NCI-H2227 treated with DMSO at 0.1 percent for 48 hours (cell line): ENCODE measurements around the gene SLIT1.
"Not testable (repeated sequence)": the region's sequence is repeated elsewhere in the genome, so short reads cannot be mapped to it uniquely, and the experiment has no call there.

ENCODE experiments used
- DNase-seq: peaks from one replicate; lab custom pipeline; 2025; lab: John Stamatoyannopoulos, UW

SLIT1 gene

DNA sequence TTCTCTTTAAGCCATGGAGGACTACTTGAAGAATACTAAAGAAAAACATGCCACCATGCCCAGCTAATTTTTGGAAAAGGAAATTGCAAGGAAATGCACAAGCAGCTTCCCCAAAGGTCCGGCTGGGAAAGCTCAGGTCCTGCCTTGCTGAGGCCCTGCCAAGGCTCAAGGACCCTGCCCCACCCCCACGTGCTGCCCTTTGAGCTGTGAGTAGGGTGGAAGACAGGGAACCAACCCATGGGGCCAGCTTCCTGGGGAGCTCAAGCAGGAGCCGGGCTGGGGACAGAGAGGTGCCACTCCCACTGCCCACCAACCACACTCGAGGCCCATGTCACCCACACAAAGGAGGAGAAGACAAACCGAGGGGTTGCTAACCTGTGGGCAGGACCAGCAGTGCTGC, 78.2 kb downstream of the SLIT1 start:
- DNase-seq = no peak

DNA sequence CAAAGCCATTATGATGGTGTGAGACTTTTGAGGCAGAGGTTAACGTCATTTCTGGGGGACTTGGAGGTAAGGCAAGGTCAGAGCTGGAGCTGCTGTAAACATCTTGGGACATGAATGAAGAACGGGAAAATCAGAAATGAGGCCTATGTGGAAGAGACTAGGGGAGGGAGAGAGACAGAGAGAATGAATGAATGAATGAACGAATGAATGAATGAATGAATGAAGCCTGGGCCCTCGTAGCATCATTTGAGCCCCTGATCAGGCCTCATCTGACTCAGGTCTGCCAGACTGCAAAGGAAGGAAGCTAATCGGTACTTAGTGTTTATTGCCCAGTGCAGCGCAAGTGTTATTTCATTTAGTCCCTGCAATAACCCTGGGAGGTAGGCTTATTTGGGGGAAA, 79.6 kb downstream of the SLIT1 start:
- DNase-seq = no peak

DNA sequence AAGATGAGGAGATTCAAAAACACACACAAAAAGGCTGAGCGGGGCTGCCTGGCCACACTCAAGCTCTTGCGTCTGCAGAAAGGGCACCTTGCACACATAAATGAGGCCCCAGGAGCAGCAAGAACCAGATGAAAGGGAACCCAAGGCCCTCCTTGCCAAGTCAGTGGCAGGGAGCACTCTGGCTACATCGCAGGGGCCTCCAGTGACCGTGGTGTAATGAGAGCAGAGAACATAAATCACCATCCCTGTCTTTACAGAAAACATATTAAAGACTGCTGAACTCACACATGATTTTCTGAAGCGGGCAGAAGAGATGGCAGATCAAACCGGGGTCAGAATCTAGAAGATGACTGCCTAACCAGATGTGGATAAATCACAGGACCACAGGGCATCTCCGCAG, 80.5 kb downstream of the SLIT1 start:
- no peak for DNase-seq

DNA sequence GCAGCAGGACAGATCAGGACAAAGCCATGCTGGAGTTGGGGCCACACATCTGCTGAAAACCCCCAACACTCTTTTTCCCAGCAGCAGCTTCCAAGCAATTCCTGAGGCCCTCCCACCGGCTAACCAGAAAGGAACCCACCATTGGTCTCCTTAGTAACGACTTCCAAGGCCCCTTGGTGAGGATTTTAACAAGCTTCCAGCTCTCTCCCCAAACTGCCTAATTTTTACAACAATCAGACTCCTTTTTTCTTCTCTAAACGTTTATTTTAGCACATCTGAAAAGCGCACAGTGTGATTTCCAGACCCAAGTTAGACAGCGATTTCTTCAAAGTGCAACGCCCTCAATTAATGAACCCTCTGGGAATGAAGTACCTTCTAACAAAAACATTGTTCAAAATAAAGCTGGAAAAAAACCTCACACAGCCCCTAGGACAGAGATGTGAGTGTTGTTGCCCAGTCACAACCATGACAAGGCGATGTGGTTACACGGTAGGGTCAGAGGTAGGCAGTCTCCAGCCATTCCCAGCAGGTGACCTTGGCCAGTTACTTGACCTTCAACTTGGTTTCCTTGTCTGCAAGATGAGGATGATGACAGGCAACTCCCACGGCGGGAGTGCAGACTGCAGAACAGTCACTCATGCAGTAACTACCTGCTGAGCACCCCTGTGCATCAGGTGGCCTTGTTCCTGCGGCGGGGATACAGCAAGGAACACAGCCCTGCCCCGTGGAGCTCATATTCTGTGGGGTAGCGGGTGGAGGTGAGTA, 82.3 kb downstream of the SLIT1 start:
- peak; percentile 11 for DNase-seq

DNA sequence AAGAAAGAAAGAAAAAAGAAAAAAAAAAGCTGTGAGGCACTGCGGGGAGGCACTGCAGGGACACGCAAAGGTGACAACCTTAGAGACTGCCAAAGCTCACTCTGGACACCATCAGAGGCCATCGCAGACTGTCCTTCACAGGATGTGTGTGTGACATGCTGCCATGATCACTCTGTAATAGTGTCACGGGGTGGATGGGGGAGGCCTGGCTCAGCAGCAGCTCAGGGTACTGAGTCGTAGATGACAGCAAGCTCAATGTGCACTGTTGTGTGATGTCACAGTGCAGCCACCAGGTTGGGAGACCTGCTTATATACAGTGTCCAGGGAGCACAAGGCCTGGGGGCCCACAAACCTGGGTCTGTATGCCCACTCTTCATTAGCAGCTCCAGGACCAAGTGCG, 83.3 kb downstream of the SLIT1 start:
- no peak for DNase-seq

DNA sequence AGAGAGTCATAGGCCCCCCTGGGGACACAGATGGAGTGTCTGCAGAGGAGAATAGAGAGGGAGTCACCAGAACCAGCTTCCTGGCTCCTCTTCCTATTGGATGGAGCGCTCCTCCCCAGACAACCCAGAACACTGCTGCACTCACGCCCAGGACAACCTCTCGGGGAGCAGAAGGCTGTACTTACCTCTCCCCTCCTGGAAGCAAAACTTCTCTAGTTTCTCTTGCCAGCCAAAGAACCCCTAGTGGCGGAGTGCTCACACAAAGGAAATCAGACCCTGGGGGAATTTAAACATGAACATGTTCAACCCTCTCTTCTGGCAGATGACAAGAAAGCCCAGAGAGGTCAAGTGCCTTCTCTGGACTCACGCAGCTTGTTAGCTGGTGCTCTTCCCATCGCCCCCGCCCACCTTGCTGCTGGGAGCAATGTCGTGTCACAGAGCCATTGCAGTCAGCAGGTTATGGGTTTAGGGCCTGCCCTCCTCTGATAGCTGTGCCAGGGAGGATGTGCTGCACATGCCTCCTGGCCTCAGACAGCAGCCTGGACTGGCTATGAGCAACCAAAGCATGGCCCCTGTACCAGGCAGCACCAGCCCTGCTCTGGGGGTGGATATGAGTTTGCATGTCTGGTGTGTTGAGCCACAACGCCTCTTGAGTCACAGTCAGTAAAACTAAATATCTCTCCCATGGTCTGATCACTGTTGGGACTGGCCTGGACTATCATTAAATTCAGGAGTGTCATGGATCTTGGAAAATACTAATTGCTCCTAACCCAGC, 84.4 kb downstream of the SLIT1 start:
- DNase-seq = no peak

DNA sequence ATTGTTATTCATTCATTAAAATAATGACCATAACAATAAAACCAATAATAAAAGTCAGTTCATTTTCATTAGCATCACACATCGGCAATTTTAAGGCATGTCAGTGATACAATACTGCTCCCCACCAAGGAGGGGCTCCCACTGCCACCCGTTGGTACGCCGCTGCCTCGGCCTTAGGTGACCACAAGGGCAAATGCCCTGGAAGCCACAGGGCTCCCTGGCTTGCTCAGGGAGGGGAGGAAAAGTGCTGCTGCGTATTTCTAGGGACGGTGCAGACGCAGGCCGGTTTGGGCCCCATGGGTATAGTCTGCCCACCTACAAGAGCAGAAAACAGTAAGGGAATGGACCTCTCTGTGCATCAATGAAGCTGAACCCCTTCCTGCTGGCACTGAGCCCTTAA, 85.1 kb downstream of the SLIT1 start:
- DNase-seq = no peak

DNA sequence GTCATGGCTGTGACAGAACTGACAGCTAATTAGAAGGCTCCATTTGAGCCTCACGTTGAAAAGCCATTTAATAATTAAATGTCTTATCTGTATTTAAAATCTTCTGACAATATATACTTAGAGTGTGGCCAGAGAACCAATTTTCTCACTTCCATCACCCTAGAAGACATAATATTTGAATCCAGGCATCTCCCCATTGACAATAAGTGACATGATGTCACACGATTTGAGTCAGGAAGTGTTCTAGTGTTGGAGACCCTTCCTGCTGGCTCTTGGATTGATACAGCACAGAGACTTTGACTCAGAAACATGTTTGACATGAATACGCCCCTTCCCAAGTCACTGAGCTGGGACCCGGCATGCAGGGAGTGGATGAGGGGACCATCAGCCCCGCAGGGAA, 85.9 kb downstream of the SLIT1 start:
- no peak for DNase-seq

DNA sequence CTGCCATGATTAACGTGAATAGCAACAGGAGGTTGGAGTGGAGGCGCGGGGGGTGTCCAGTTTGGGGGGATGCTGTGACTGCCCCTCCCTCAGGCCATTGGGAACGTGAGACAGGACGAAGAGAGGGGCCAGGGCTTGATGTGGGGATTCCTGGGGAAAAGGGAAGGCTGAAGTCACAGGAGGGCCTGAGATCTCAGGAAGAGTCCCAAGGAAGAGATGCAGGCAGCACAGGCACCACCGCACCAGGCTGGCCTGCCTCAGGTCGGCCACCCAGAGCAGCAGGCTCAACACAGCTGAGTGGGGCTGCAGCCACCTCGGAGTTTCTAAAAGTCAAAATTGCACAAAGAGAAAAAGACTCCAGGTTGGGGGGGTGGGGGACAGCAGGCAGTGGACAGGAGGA, 86.7 kb downstream of the SLIT1 start:
- no peak for DNase-seq

DNA sequence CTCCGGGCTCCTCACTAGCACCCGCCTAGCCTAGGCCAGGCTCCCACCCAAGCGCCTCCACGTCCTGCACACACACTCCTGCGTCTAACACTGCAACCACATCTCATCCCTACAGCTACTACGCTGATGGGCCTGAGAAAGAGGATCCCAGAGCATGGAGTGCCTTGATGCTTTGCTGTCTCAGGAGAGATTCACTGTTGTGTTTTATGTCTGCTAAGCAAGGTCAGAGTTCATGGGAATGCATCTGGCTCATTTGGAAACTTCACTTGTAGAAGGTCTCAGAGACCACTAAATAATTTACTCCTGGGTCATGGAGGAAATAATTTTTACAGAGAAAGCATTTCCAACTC, 88.7 kb downstream of the SLIT1 start:
- no peak for DNase-seq

DNA sequence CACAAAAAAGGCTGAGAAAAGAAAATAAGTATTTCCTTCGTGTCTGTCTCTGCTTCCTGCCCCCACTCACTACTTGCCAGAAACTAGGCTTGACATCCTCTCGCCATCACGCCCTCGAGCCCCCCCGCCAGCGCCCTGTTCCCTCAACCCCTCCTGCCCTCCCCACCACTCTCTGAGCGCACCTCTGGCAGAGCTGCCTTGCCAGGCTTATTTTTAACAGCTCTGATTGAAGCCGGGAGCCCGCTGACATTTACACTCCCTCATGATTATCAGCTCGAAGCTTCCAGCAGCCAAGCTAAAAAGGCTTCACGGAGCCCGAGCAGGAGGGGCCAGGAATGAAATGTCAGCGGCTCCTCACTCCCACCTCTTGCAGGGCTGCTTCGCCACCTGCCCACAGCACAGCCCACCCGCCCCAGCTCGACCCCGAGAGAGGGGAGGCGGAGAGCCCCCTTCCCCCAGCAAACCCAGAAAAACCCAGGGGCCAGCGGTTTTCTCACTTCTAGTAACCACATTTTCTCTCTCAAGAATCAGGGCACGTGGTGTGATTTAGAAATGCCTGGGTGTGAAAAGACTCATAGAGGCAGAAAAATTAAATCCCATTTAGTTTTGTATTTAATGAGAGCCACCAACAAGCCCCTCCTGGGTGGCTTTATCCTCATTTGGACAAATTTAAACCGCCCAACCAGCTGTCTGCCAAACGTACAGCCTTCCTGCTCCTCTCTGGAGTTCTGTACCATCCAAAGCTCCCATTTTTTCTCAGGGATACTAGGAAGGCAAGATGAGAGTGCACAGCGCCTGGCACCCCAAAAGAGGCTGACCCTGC, 89.3 kb downstream of the SLIT1 start:
- peak; percentile 38 for DNase-seq

DNA sequence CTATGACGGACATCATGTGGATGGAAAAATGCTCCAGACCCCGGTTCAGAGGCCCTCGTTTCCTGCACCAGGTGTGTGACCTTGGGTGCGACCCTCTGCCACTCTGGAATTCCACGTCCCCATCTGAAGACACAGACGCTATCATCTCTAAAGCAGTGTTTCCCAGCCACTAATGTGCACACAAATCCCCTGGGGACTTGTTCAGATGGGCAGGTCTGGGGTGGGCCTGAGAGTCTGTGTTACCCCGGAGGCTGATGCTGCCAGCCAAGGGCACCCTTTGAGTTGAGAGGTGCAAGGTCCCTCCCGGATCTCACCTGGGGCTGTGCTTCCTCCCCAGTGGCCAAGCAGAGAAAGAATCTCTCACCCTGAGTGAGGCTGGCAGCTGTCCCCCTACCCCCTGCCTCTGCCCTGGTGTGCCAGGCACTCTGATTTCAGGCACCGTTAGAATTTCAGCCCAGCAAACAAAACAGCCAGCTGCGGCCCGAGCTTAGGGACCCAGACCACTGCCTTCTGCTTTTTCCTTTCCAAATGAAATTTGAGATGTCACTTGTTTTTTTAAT, 90.0 kb downstream of the SLIT1 start:
- no peak for DNase-seq

DNA sequence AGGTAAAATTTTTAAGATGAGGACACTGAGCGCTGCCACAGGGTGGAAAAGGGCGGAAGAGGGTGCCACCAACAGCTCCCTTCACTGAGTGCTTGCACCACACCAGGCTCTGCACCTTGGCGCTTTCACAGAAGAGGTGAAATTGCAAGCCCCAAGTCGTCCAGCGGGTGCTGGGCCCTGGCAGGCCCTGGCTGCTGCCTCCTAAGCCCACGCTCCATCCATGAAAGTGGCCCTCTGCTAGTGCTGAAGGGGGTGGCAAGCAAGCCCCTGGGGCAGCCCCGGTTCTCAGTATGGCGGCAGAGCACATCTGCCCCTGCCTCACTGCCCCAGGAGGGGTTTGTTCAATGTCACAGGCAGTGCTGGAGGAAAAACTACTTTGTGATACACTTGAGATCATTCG, 95.1 kb downstream of the SLIT1 start:
- no peak for DNase-seq

DNA sequence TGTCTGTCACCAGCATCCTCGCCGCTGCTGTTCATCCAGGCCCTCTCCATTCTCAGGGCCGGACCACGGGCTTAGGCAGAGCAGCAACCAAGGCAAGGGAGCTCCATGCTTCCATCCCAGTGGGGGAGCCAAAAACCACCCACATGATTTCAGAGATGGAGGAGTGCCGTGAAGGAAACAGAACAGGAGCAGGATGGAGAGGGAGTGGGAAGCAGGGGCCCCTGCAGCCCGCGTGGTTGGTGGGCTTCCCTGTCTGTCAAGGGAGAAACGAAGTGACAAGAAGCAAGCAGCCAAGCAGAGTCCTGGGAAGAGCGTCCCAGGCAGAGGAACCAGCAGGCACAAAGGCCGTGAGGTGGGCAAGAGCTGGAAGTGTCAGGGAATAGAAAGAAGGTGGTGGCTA, 95.7 kb downstream of the SLIT1 start:
- no peak for DNase-seq

DNA sequence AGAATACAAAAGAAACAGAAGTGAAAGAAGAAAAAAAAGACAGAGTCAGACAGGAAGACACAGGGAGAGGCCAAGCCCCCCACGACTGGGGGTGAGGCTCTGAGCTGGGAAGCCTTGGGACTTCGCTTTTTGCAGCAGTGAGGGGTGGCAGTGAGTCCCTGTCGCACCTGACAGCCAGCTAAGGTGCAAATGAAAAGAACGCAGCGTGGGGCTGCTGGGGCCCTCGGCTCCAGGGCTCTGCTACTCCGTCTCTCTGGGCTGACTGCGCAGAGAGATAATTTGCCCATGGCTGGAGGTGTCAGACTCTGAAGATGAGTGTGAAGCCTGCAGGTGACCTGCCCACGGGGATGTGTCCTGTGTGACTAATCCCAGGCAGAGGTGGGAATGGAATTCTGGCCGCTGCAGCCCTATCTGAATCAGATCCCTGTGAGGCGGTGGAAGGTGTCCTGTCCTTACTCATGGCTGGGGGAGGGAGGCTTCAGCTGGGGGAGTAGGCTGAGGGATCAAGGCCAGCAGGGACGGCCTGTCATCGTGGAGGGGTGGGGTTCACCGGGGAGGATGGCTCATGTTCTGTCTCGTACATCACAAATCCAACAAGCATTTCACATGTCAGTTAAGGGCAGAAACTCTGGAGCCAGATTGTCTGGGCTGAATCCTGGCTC, 96.4 kb downstream of the SLIT1 start:
- DNase-seq = no peak

DNA sequence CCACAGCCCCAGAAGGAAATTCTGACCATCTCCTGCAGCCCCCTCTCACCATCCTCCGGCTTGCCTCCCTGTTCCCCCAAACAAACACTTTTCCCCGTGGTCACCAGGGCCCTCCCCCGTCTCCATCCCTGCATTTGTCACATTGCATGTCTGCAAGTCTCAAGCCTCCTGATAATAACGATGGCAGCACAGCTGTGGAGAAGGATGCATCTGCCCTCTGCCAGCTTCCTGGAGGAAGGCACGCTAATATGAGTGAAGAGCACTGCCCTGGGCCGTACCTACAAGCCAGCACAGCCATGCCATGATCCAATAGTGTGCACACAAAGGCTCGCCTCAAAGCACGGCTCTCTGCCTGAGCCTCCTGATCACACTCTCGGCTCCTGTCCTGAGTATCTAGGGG, 98.5 kb downstream of the SLIT1 start:
- no peak for DNase-seq

DNA sequence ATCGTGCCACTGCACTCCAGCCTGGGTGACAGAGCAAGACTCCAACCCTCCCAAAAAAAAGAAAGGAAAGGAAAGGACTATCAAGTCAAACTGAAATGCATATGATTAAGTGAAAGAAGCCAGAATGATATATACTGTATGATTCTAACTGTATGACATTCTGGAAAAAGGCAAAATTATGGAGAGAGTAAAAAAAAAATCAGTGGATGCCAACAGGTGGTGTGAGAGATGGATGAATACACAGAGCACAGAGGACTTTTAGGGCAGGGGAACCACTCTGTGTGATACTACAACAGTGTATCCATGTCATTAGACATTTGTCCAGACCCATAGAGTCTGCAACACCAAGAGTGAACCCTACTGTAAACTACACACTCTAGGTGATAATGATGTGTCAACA, 99.2 kb downstream of the SLIT1 start:
- DNase-seq = no peak

DNA sequence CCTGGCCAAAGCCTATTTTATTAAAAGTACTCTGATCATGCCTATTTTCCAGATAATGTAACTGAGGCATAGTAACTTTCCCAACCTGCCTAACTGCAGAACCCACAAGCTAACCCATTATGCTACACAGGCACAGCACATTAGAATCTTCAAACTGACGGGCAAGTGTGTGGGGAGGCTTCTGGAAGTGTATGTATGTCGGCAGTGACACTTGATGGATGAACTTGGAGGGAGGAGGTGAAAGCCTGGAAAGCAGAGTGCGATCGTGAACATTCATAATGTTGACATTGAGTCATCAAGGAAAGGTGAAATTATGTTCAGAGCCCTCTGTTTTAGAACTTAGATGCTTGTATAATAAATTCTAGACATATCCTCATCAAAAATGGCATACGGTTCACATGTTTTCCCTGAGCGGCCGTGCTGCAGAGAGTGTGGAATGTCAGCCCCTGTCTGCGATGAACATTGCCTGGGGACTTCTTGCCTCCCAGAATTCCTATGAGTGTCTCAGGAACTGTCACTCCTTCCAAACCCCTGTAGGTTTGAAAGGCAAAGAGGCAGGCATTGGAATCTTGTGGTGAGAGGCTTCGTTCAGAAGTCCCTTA, 102.4 kb downstream of the SLIT1 start:
- no peak for DNase-seq

DNA sequence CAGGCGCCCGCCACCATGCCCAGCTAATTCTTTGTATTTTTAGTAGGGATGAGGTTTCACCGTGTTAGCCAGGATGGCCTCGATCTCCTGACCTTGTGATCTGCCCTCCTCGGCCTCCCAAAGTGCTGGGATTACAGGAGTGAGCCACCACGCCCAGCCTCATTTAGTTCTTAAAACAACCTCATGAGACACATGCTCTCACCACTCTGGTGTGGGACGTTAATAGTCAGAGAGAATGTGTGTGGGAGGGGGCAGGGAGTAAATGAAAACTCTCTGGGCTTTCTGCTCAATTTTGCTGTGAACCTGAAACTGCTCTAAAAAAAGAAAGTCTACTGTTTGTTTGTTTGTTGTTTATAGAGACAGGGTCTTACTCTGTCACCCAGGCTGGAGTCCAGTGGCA, 103.2 kb downstream of the SLIT1 start:
- not testable (repeated sequence) for DNase-seq

DNA sequence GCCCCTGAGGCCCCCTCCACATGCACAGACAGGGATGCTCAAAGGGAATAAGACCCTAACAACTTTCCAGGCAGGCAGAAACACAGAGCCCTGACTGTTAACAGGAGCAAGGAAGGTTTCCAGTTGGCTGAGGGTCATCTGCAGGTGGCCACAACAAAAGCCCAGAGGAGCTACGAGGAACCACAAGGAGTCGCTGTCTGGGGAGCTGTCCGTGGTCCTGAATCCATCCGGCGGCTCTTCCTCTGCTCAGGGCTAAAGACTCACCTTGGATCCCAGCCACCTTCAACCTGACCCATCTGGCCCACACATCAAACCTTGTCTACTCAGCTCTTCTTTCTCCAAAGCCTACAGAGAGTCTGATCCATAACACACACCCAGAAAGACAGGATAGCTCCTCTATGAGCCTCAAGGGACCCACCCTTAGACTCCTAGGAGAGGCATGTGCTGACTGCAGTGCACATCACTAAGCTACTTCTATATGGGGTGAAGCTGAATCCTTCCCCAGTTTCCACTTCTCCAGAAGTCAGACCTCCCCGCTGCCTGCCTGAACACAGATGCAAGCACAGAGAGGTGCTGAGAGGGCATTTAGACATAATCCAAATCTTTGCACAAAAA, 104.0 kb downstream of the SLIT1 start:
- DNase-seq = no peak
